PC-9 (cell line): ENCODE data around the gene NPY. TPM values are rescaled to one million over a fixed set of nuclear protein-coding genes. Genes with fewer than 3 reads are reported as not detected.
A peak's percentile ranks its signal among the peaks of the same experiment; 100 is the strongest.
"Not testable (repeated sequence)": the region's sequence is repeated elsewhere in the genome, so short reads cannot be mapped to it uniquely, and the experiment has no call there.

ENCODE experiments used
- BruUV-seq: library from RNA; stranded (reverse); fragments of 400-500 nt; replicated peaks from 2 replicates; lab custom pipeline; 2021; lab: Mats Ljungman, UMichigan
- CTCF ChIA-PET: fragments of 300-600 bp; sonication (Branson Sonifier 250); formaldehyde crosslinking; loops from one replicate; lab custom pipeline; 2022; ENCODE audit warnings: antibody characterized with exemption; lab: Charles Lee
- POLR2A ChIA-PET: fragments of 300-600 bp; sonication (Branson Sonifier 250); formaldehyde crosslinking; loops from one replicate; lab custom pipeline; 2022; ENCODE audit warnings: antibody characterized with exemption; ENCODE audit not compliant: unreplicated experiment; lab: Charles Lee
- DNase-seq, 2 experiments: peaks; one replicate each; pipeline versions ENCODE4 v3.0.0 to v3.0.0-alpha.2; 2015 to 2022; ENCODE audit warnings: mixed read lengths in 1 of 2
- H2AFZ ChIP-seq: fragments of 200-600 bp; sonication (generic); 2 replicates; pipeline ENCODE4 v1.8.1; 2017; ENCODE audit warnings: antibody characterized with exemption
- H3F3A ChIP-seq: fragments of 200-600 bp; sonication (generic); 2 replicates; pipeline ENCODE4 v1.8.1; 2017; ENCODE audit warnings: antibody characterized with exemption, mild to moderate bottlenecking, low read depth; ENCODE audit not compliant: insufficient read depth
- H3K27ac ChIP-seq: fragments of 200-600 bp; sonication (generic); 2 replicates; pipeline ENCODE4 v1.6.1; 2016; ENCODE audit warnings: mixed run types
- H3K27me3 ChIP-seq: fragments of 200-600 bp; sonication (generic); 2 replicates; pipeline ENCODE4 v1.6.1; 2016; ENCODE audit warnings: low read depth, mixed run types; ENCODE audit not compliant: insufficient read depth
- H3K36me3 ChIP-seq: fragments of 200-600 bp; sonication (generic); 2 replicates; pipeline ENCODE4 v1.6.1; 2016; ENCODE audit warnings: low read depth, mixed run types
- H3K4me1 ChIP-seq: fragments of 200-600 bp; sonication (generic); replicated peaks from 2 replicates; pipeline ENCODE4 v1.6.1; 2016; ENCODE audit warnings: mixed run types; ENCODE audit not compliant: insufficient read depth
- H3K4me2 ChIP-seq: fragments of 200-600 bp; sonication (generic); 2 replicates; pipeline ENCODE4 v1.6.1; 2017; ENCODE audit warnings: mixed run types
- H3K4me3 ChIP-seq: fragments of 200-600 bp; sonication (generic); 2 replicates; pipeline ENCODE4 v1.6.1; 2016; ENCODE audit warnings: mixed run types
- H3K79me2 ChIP-seq: fragments of 200-600 bp; sonication (generic); 2 replicates; pipeline ENCODE4 v1.6.1; 2017; ENCODE audit warnings: low read depth, mixed run types
- H3K9me2 ChIP-seq: fragments of 200-600 bp; sonication (generic); 2 replicates; pipeline ENCODE4 v1.8.1; 2017; ENCODE audit warnings: mild to moderate bottlenecking; ENCODE audit not compliant: insufficient read depth
- H3K9me3 ChIP-seq: fragments of 200-600 bp; sonication (generic); 2 replicates; pipeline ENCODE4 v1.8.1; 2016; ENCODE audit warnings: low read depth; ENCODE audit not compliant: insufficient read depth
- H4K20me1 ChIP-seq: fragments of 200-600 bp; sonication (generic); 2 replicates; pipeline ENCODE4 v1.8.1; 2017; ENCODE audit not compliant: insufficient read depth
- CTCF ChIP-seq: fragments of 200-600 bp; sonication (generic); conservative IDR thresholded peaks from 2 replicates; pipeline ENCODE4 v1.6.1; 2017; ENCODE audit warnings: mixed run types, antibody characterized with exemption, mild to moderate bottlenecking, moderate library complexity
- EZH2 ChIP-seq: fragments of 200-600 bp; sonication (generic); IDR thresholded peaks from 2 replicates; pipeline ENCODE4 v1.8.0; 2017; ENCODE audit warnings: antibody characterized with exemption, low read depth
- intact Hi-C: fragments of 100-400 bp; cut with micrococcal nuclease; formaldehyde crosslinking; loops from one replicate; pipeline ENCODE4 v1.10.0; 2022; ENCODE audit not compliant: unreplicated experiment
- total RNA-seq: library from RNA; stranded (reverse); gene quantifications from 2 replicates; pipeline ENCODE4 v1.2.3, GENCODE V29; 2021

The NPY gene
- total RNA-seq, 1 experiment from 2014 or later, result not detected

DNA sequence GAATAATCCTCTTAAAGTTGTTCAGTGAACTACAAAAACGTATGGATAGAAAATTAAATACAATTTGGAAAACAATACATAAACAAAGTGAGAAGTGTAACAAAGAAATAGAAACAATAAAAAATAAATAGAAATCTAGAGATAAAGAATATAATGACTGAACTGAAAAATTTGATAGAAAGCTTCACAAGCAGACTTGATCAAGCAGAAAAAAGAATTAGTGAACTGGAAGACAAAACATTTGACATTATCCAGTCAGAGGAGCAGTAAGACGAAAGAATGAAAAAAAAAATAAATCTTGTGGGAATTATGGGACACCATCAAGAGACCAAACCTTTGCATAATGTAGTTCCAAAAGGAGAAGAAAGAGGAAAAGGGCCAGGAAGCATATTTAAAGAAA, 32.4 kb upstream of the NPY start:
- H3K36me3 ChIP-seq, result no peaks in the 10 kb centered on the region
- H3K9me2 ChIP-seq, result no peaks in the 10 kb centered on the region
- no peak overlapping the region for H3K27ac ChIP-seq
- H2AFZ ChIP-seq, result no peak overlapping the region
- no peak overlapping the region for H3K4me3 ChIP-seq
- H3K4me2 ChIP-seq, result no peak overlapping the region
- no peaks in the 10 kb centered on the region for H3K27me3 ChIP-seq
- H3F3A ChIP-seq, result no peaks in the 10 kb centered on the region
- intact Hi-C loops, result no loop called here
- H3K4me1 ChIP-seq, result no peaks in the 10 kb centered on the region
- no peak for DNase-seq
- no TSS peak for BruUV-seq
- ChIA-PET POLR2A (no interaction called here), CTCF (no interaction called here)
- H4K20me1 ChIP-seq, result no peaks in the 10 kb centered on the region
- H3K9me3 ChIP-seq, result 0 out of 2 replicates have a peak, but pooled peaks cover 4% of the 10 kb centered on the region
- no peaks in the 10 kb centered on the region for H3K79me2 ChIP-seq
- no peak for TF ChIP-seq CTCF

DNA sequence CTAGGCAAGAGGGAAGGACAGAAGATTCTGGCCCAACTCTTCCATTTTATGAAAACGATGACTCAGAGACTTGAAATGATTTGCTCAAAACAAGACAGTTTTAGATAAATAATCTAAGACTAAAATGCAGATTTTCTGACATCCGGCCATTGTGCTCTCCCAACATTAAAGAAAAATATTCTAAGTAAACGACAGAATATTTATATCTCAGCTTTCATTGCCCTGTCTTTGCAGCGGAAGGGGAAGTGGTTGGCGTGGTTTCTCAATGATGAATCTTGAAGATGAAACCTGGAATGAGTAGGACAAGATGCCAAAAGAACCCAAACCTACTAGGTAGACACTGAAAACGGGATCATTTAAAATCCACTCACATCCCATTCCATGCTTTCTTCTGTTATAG, 28.9 kb upstream of the NPY start:
- Histone ChIP-seq H3K27me3 (no peaks in the 10 kb centered on the region), H4K20me1 (no peaks in the 10 kb centered on the region), H3K4me3 (no peak overlapping the region), H2AFZ (no peak overlapping the region), H3K4me2 (no peak overlapping the region), H3K9me3 (0 out of 2 replicates have a peak, but pooled peaks cover 2% of the 10 kb centered on the region), H3K27ac (no peak overlapping the region), H3K9me2 (no peaks in the 10 kb centered on the region), H3F3A (no peaks in the 10 kb centered on the region), H3K4me1 (no peaks in the 10 kb centered on the region), H3K36me3 (no peaks in the 10 kb centered on the region), H3K79me2 (no peaks in the 10 kb centered on the region)
- ChIA-PET POLR2A (no interaction called here), CTCF (no interaction called here)
- TF ChIP-seq EZH2 (no peak), CTCF (no peak)
- intact Hi-C loops, result no loop called here
- BruUV-seq, result no TSS peak
- no peak for DNase-seq

DNA sequence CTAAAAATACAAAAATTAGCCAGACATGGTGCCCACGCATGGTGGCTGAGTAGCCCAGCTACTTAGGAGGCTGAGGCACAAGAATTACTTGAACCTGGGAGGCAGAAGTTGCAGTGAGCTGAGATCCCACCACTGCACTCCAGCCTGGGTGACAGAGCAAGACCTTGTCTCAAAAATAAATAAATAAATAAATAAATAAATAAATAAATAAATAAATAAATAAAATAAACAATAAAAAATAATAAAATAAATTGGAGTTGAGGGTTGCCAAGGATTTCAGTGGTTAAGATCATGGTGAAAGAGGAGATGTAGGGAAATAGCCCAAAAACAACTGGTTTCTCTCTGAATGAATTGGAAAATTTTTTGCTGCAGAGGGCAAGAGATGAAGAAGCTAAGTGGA, 25.7 kb upstream of the NPY start:
- POLR2A ChIA-PET, H3K36me3 ChIP-seq, H3F3A ChIP-seq, H3K4me1 ChIP-seq, BruUV-seq, H3K27ac ChIP-seq, H3K79me2 ChIP-seq, CTCF ChIA-PET, H3K9me3 ChIP-seq, intact Hi-C loops, H3K4me3 ChIP-seq, H4K20me1 ChIP-seq, H3K4me2 ChIP-seq, H3K27me3 ChIP-seq, H2AFZ ChIP-seq, H3K9me2 ChIP-seq: not testable (repeated sequence)
- peak in 1 of 2 experiments; percentile 27 for DNase-seq

DNA sequence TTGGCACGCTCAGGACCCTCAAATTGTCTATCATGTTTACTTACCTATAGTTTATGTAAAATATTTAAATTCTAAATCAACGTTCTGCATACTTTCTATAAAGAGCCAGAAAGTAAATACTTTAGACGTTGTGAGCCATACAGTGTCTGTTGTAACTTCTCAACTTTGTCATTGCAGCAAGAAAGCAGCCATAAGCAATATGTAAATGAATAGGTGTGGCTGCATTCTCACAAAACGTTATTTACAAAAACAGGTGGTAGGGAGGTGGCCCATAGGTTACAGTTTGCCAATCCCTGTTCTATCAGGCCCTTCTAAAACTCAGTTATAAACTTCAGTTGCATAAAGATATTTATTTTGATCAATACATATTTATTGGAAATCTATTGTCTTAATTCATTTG, 12.1 kb upstream of the NPY start:
- Histone ChIP-seq H3K9me3 (no peaks in the 10 kb centered on the region), H4K20me1 (no peaks in the 10 kb centered on the region), H3K27ac (no peak overlapping the region), H3K36me3 (no peaks in the 10 kb centered on the region), H3K4me1 (no peaks in the 10 kb centered on the region), H3F3A (no peaks in the 10 kb centered on the region), H3K27me3 (no peaks in the 10 kb centered on the region), H3K79me2 (no peaks in the 10 kb centered on the region), H3K9me2 (no peaks in the 10 kb centered on the region), H3K4me2 (no peak overlapping the region), H2AFZ (no peak overlapping the region), H3K4me3 (no peak overlapping the region)
- TF ChIP-seq CTCF (no peak), EZH2 (no peak)
- ChIA-PET POLR2A (no interaction called here), CTCF (no interaction called here)
- DNase-seq, result no peak
- intact Hi-C loops, result no loop called here
- no TSS peak for BruUV-seq
